Trophoblast cell (in vitro differentiated cells and primary cell): Measurements from ENCODE around the gene ACLY.
"Not testable (repeated sequence)": the region's sequence is repeated elsewhere in the genome, so short reads cannot be mapped to it uniquely, and the experiment has no call there.

ENCODE experiments used
- DNase-seq, 2 donors: peaks; one replicate each; pipeline ENCODE4 v3.0.0-alpha.2; 2016
- H2AFZ ChIP-seq: 2 replicates; pipeline ENCODE4 v1.6.1; 2013; ENCODE audit warnings: low read length, moderate library complexity, mild to moderate bottlenecking; ENCODE audit not compliant: insufficient read depth, poor library complexity
- H2AK5ac ChIP-seq: 2 replicates; pipeline ENCODE4 v1.6.1; 2013; ENCODE audit warnings: mild to moderate bottlenecking, low read length
- H2BK120ac ChIP-seq: 2 replicates; pipeline ENCODE4 v1.6.1; 2013; ENCODE audit warnings: low read length, mild to moderate bottlenecking, moderate library complexity; ENCODE audit not compliant: insufficient read depth, poor library complexity
- H2BK12ac ChIP-seq: 2 replicates; pipeline ENCODE4 v1.6.1; 2013; ENCODE audit warnings: mild to moderate bottlenecking, low read length, moderate library complexity
- H2BK5ac ChIP-seq: 2 replicates; pipeline ENCODE4 v1.6.1; 2013; ENCODE audit warnings: low read length, low read depth, moderate library complexity, mild to moderate bottlenecking; ENCODE audit not compliant: poor library complexity
- H3K14ac ChIP-seq: 2 replicates; pipeline ENCODE4 v1.6.1; 2013; ENCODE audit warnings: mild to moderate bottlenecking, low read length
- H3K18ac ChIP-seq: 2 replicates; pipeline ENCODE4 v1.6.1; 2013; ENCODE audit warnings: mild to moderate bottlenecking, low read length
- H3K23ac ChIP-seq: 2 replicates; pipeline ENCODE4 v1.6.1; 2013; ENCODE audit warnings: low read length
- H3K27ac ChIP-seq: 2 replicates; pipeline ENCODE4 v1.5.1; 2013; ENCODE audit warnings: low read depth, mild to moderate bottlenecking, inconsistent platforms, low read length, moderate library complexity
- H3K27me3 ChIP-seq: 2 replicates; pipeline ENCODE4 v1.6.1; 2013; ENCODE audit warnings: inconsistent platforms, mild to moderate bottlenecking, low read length, moderate library complexity; ENCODE audit not compliant: insufficient read depth
- H3K36me3 ChIP-seq, 2 experiments: 1 replicate in 1 of 2; 2 replicates in 1 of 2; pipeline ENCODE4 v1.6.1; 2013; ENCODE audit warnings: low read length in 2 of 2, mild to moderate bottlenecking in 2 of 2, moderate library complexity in 1 of 2; ENCODE audit not compliant: insufficient read depth in 2 of 2, control insufficient read depth in 1 of 2
- H3K4ac ChIP-seq: 2 replicates; pipeline ENCODE4 v1.6.1; 2013; ENCODE audit warnings: low read depth, mild to moderate bottlenecking, low read length, moderate library complexity
- H3K4me1 ChIP-seq, 2 experiments: 1 replicate in 1 of 2; 2 replicates in 1 of 2; pipeline ENCODE4 v1.6.1; 2013; ENCODE audit warnings: low read length in 2 of 2, mild to moderate bottlenecking in 2 of 2, moderate library complexity in 1 of 2; ENCODE audit not compliant: insufficient read depth in 2 of 2, control insufficient read depth in 1 of 2
- H3K4me2 ChIP-seq: 2 replicates; pipeline ENCODE4 v1.6.1; 2013; ENCODE audit warnings: inconsistent platforms, mild to moderate bottlenecking, low read length, moderate library complexity
- H3K4me3 ChIP-seq: 2 replicates; pipeline ENCODE4 v1.5.1; 2013; ENCODE audit warnings: mild to moderate bottlenecking, low read depth, low read length, inconsistent platforms
- H3K79me1 ChIP-seq: one replicate; pipeline ENCODE4 v1.6.1; 2013; ENCODE audit warnings: low read length
- H3K79me2 ChIP-seq: 2 replicates; pipeline ENCODE4 v1.6.1; 2013; ENCODE audit warnings: low read length, mild to moderate bottlenecking; ENCODE audit not compliant: control insufficient read depth, insufficient read depth, poor library complexity
- H3K9ac ChIP-seq: 2 replicates; pipeline ENCODE4 v1.6.1; 2013; ENCODE audit warnings: mild to moderate bottlenecking, low read length
- H3K9me3 ChIP-seq: 2 replicates; pipeline ENCODE4 v1.6.1; 2013; ENCODE audit warnings: low read depth, mild to moderate bottlenecking, control low read depth, inconsistent platforms, low read length; ENCODE audit not compliant: insufficient read depth
- H4K12ac ChIP-seq: 2 replicates; pipeline ENCODE4 v1.6.1; 2013; ENCODE audit warnings: low read depth, mild to moderate bottlenecking, low read length, moderate library complexity
- H4K8ac ChIP-seq: 2 replicates; pipeline ENCODE4 v1.6.1; 2013; ENCODE audit warnings: low read depth, mild to moderate bottlenecking, low read length, moderate library complexity
- H4K91ac ChIP-seq: one replicate; pipeline ENCODE4 v1.6.1; 2013; ENCODE audit warnings: low read depth, mild to moderate bottlenecking, low read length, moderate library complexity
- WGBS: extraction: QIAGEN DNeasy Blood & Tissue Kit; methylation state at CpG from one replicate; pipeline ENCODE4 v1.1.7; 2013; ENCODE audit warnings: missing lambda C conversion rate; ENCODE audit not compliant: insufficient read length, insufficient coverage; ENCODE audit errors: extremely low coverage; 5-methylcytosine and 5-hydroxymethylcytosine counted together

ACLY gene

DNA sequence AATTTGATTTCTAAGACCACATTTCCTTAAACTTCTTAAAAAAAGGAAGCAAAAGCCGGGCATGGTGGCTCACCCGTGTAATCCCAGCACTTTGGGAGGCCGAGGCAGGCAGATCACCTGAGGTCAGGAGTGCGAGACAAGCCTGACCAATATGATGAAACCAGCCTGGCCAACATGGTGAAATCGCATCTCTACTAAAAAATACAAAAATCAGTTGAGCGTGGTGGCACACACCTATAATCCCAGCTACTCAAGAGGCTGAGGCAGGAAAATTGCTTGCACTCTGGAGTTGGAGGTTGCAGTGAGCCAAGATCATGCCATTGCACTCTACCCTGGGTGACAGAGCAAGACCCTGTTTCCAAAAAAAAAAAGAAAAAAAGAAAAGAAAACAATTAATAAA lies 78.0 kb downstream of the ACLY start:
- not testable (repeated sequence) for H3K27ac ChIP-seq, H3K27me3 ChIP-seq, H3K4me3 ChIP-seq

DNA sequence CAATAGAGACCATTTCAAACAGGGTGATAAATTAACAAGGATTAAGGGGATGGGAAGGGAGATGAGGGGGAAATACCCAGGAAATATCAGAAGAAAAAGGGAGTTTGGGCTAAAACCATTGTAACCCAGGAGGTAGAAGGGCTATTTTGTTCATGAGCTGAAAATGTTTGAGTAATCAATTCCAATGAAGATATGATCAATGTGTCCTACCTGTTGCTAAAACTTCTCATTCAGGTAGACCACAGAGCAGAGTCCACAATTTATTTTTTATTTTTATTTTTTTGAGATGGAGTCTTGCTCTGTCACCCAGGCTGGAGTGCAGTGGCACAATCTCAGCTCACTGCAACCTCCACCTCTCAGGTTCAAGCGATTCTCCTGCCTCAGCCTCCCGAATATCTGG lies 79.3 kb downstream of the ACLY start:
- H2BK120ac ChIP-seq, H3K4me3 ChIP-seq, H2AK5ac ChIP-seq, H3K4me1 ChIP-seq, H3K14ac ChIP-seq, H2AFZ ChIP-seq, H3K23ac ChIP-seq, H2BK12ac ChIP-seq, H3K9ac ChIP-seq, H4K12ac ChIP-seq, H2BK5ac ChIP-seq, H3K27me3 ChIP-seq, H3K36me3 ChIP-seq, H4K91ac ChIP-seq, H3K27ac ChIP-seq, H3K4me2 ChIP-seq, H3K4ac ChIP-seq, H3K79me1 ChIP-seq, H3K18ac ChIP-seq, H3K9me3 ChIP-seq, H4K8ac ChIP-seq, DNase-seq, H3K79me2 ChIP-seq: not testable (repeated sequence)
- no CpG with 5 or more reads among the region's 2 CpGs for WGBS

More for the DNA sequence above, 78.0 kb downstream of the ACLY start:
- H3K4ac ChIP-seq, H2AFZ ChIP-seq, H2BK12ac ChIP-seq, H3K18ac ChIP-seq, DNase-seq, H3K4me2 ChIP-seq, H4K91ac ChIP-seq, H3K79me2 ChIP-seq, H3K79me1 ChIP-seq, H2BK120ac ChIP-seq, H3K36me3 ChIP-seq, H3K23ac ChIP-seq, H4K8ac ChIP-seq, H2AK5ac ChIP-seq, H2BK5ac ChIP-seq, H3K14ac ChIP-seq, H3K4me1 ChIP-seq, H3K9me3 ChIP-seq, H3K9ac ChIP-seq, H4K12ac ChIP-seq: not testable (repeated sequence)
- no CpG with 5 or more reads among the region's 6 CpGs for WGBS

- no CpG with 5 or more reads among the region's 15 CpGs for WGBS
- no peak within 1 kb of the TSS for H2BK120ac ChIP-seq
- H3K4me3 ChIP-seq = no peak within 1 kb of the TSS
Measured at GRCh38 chr17:41837761-41838538, 80.8 kb downstream of the ACLY start, which contains the start of gene KLHL10. Gene KLHL10, plus strand, starts transcription at chr17:41837825. Its CDS starts 108 bp downstream, at chr17:41837933.

GRCh38 chr17:41836550-41837196 lies 82.1 kb downstream of the ACLY start:
- no CpG with 5 or more reads among the region's 21 CpGs for WGBS
- peak in 1 of 2 donors; percentile 59 for DNase-seq

More at GRCh38 chr17:41837761-41838538, 80.8 kb downstream of the ACLY start, which contains the start of gene KLHL10:
- H3K36me3 ChIP-seq = no peaks in the 10 kb centered on the region
- no peak within 1 kb of the TSS for H4K12ac ChIP-seq
- no peak within 1 kb of the TSS for H4K91ac ChIP-seq
- H3K4ac ChIP-seq = no peak within 1 kb of the TSS
- no peaks in the 10 kb centered on the region for H3K27me3 ChIP-seq
- H2AFZ ChIP-seq = peak within 1 kb of the TSS; percentile 83
- H2BK12ac ChIP-seq = no peak within 1 kb of the TSS
- H3K4me1 ChIP-seq = peaks cover 4 to 5% of the 10 kb centered on the region in 2 experiments
- no peak within 1 kb of the TSS for H3K23ac ChIP-seq
- peaks cover 4% of the 10 kb centered on the region for H3K79me2 ChIP-seq
- no peak for DNase-seq
- no peak within 1 kb of the TSS for H3K14ac ChIP-seq
- H3K9me3 ChIP-seq = peaks cover 2% of the 10 kb centered on the region
- no peak within 1 kb of the TSS for H3K27ac ChIP-seq
- H2BK5ac ChIP-seq = no peak within 1 kb of the TSS
- no peak within 1 kb of the TSS for H3K4me2 ChIP-seq
- H3K18ac ChIP-seq = no peak within 1 kb of the TSS
- no peak within 1 kb of the TSS for H2AK5ac ChIP-seq
- no peak within 1 kb of the TSS for H4K8ac ChIP-seq
- H3K79me1 ChIP-seq = peaks cover 5% of the 10 kb centered on the region
- no peak within 1 kb of the TSS for H3K9ac ChIP-seq

More at GRCh38 chr17:41836550-41837196, 82.1 kb downstream of the ACLY start:
- Histone ChIP-seq H4K91ac (no peak overlapping the region), H3K79me2 (peaks cover 4% of the 10 kb centered on the region), H2AFZ (peak overlapping the region; percentile 83), H3K14ac (no peak overlapping the region), H3K23ac (no peak overlapping the region), H4K8ac (peak overlapping the region; percentile 80), H2BK12ac (no peak overlapping the region), H2BK5ac (no peak overlapping the region), H3K27ac (no peak overlapping the region), H3K9ac (no peak overlapping the region), H4K12ac (peak overlapping the region; percentile 51), H3K4me3 (peak overlapping the region; percentile 50), H3K4me2 (peak overlapping the region; percentile 91), H3K4ac (no peak overlapping the region), H2BK120ac (no peak overlapping the region), H3K36me3 (peaks cover 2 to 5% of the 10 kb centered on the region in 2 experiments), H3K4me1 (peaks cover 4 to 5% of the 10 kb centered on the region in 2 experiments), H3K27me3 (no peaks in the 10 kb centered on the region), H3K79me1 (peaks cover 5% of the 10 kb centered on the region), H3K9me3 (peaks cover 2% of the 10 kb centered on the region), H3K18ac (no peak overlapping the region), H2AK5ac (no peak overlapping the region)
